Activated CD4-positive, alpha-beta T cell treated with anti-CD3 and anti-CD28 coated beads for 36 hours (primary cell): ENCODE measurements around the gene GSK3B. TPM values are rescaled to one million over a fixed set of nuclear protein-coding genes. Genes with fewer than 3 reads are reported as not detected.
A peak's percentile ranks its signal among the peaks of the same experiment; 100 is the strongest.
"Not testable (repeated sequence)": the region's sequence is repeated elsewhere in the genome, so short reads cannot be mapped to it uniquely, and the experiment has no call there.

Experiments
- ATAC-seq: fragments of 200-7000 bp; cut with Tn5 transposase; one replicate; pipeline ENCODE4 v1.10.0; 2021; ENCODE audit warnings: mild to moderate bottlenecking, moderate library complexity
- CTCF ChIA-PET: fragments of 350-600 bp; sonication (Branson Sonifier 250); formaldehyde crosslinking; loops from one replicate; lab custom pipeline; 2021; ENCODE audit warnings: antibody characterized with exemption; lab: Charles Lee
- POLR2A ChIA-PET: fragments of 350-600 bp; sonication (Branson Sonifier 250); formaldehyde crosslinking; loops from one replicate; lab custom pipeline; 2021; ENCODE audit warnings: antibody characterized with exemption, inconsistent platforms; lab: Charles Lee
- DNase-seq: peaks from one replicate; pipeline ENCODE4 v3.0.0-alpha.2; 2020
- H3K27ac Mint-ChIP-seq: one replicate; pipeline ENCODE4 v1.8.0; 2021; ENCODE audit warnings: mixed read lengths
- H3K27me3 Mint-ChIP-seq: one replicate; pipeline ENCODE4 v1.8.0; 2021; ENCODE audit warnings: mixed read lengths
- H3K36me3 Mint-ChIP-seq: one replicate; pipeline ENCODE4 v1.8.0; 2021; ENCODE audit warnings: low read depth, mixed read lengths
- H3K4me1 Mint-ChIP-seq: one replicate; pipeline ENCODE4 v1.8.0; 2021; ENCODE audit warnings: mixed read lengths
- H3K4me3 Mint-ChIP-seq: one replicate; pipeline ENCODE4 v1.8.0; 2021; ENCODE audit warnings: mild to moderate bottlenecking, moderate library complexity, mixed read lengths
- H3K9me3 Mint-ChIP-seq: one replicate; pipeline ENCODE4 v1.8.0; 2021; ENCODE audit warnings: low read depth, mixed read lengths
- intact Hi-C, 2 experiments: fragments of 100-400 bp; cut with DNase I in 1 of 2; cut with micrococcal nuclease in 1 of 2; formaldehyde crosslinking; loops; one replicate each; pipeline versions ENCODE4 v1.14.2 to v1.15.1; 2022 to 2024; cut with DNase I, micrococcal nuclease
- total RNA-seq, 2 experiments: library from RNA; stranded (reverse); gene quantifications; one replicate each; pipeline ENCODE4 v1.2.3, GENCODE V29; 2021

The GSK3B gene
- total RNA-seq, 2 experiments from 2014 or later = 29.1 to 31.5 TPM

DNA sequence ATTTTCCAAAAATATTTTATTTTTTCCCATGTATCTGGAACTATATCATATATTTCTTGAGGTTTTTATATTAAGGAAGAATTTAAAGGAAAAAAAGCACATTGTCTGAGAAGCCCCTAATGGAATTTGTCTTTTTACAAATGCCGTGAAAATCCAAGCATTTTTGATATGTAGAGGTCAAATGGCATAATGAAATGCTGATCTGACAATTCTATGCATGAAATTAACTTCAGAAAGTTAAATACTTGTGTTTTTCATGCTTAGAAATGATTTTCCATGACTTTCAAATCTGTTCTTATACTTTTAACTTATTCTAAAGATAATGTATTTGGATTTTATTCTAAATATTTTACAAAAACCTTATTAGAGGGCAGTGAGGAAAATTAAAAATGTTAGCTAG, 193.1 kb downstream of the GSK3B start:
- no peak overlapping the region for H3K4me3 Mint-ChIP-seq
- POLR2A ChIA-PET = no interaction called here
- no peaks in the 10 kb centered on the region for H3K27me3 Mint-ChIP-seq
- intact Hi-C loops = no loop called here
- ATAC-seq (no peak), DNase-seq (no peak)
- H3K4me1 Mint-ChIP-seq = peaks cover 5% of the 10 kb centered on the region
- CTCF ChIA-PET = interaction anchor here (6.8 kb wide), 1 partner anchor 9 kb away, joined by 30 read pairs; no protein-coding TSS in a partner anchor
- H3K27ac Mint-ChIP-seq = no peak overlapping the region
- peaks cover 7% of the 10 kb centered on the region for H3K36me3 Mint-ChIP-seq
- H3K9me3 Mint-ChIP-seq = no peaks in the 10 kb centered on the region

DNA sequence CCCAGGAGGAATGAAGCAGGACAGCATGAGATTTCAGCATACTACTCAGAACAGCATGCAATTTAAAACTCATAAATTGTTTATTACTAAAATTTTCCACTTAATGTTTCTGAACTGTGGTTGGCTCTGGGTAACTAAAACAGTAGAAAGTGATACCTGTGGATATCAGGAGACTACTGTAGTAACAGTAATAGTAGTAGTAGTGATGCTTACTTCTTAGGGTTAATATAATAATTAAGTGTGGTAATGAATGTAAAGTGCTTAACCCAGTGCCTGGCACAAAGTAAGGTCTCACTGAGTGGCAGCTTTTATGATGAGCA, 195.1 kb downstream of the GSK3B start:
- POLR2A ChIA-PET = no interaction called here
- intact Hi-C loops = no loop called here
- no peak overlapping the region for H3K27ac Mint-ChIP-seq
- H3K4me1 Mint-ChIP-seq = peaks cover 11% of the 10 kb centered on the region
- H3K4me3 Mint-ChIP-seq = no peak overlapping the region
- no peaks in the 10 kb centered on the region for H3K9me3 Mint-ChIP-seq
- no peaks in the 10 kb centered on the region for H3K27me3 Mint-ChIP-seq
- DNase-seq (no peak), ATAC-seq (peak; percentile 51)
- CTCF ChIA-PET = no interaction called here
- peaks cover 9% of the 10 kb centered on the region for H3K36me3 Mint-ChIP-seq

DNA sequence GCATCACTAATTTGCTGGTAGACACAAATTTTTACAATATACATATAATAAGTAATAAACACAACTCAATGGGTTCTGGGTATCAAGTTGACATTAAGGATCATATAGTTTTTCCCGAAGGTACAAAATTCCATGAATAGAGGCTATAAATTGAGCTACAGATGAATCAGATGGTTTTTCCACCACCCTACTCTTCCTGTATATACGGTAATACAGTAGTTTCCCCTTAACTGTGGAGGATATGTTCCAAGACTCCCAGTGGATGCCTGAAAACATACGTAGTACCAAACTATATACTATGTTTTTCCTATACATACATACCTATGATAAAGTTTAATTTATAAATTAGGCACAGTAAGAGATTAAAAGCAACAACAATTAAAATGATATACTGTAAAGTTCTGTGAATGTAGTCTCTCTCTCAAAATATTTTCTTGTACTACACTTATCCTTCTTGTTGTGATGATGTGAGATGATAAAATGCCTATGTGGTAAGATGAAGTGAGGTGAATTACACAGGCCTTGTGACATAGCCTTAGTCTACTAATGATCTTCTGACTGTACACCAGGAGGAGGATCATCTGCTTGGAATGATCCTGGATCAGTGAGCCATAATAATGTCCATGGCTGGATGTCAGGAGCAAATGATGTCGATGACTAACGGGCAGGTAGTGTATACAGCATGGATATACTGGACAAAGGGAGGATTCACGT, 195.6 kb downstream of the GSK3B start:
- ChIA-PET CTCF (interaction anchor here (0.9 kb wide), 1 partner anchor 39 kb away, joined by 3 read pairs; no protein-coding TSS in a partner anchor), POLR2A (no interaction called here)
- H3K27me3 Mint-ChIP-seq = no peaks in the 10 kb centered on the region
- no peaks in the 10 kb centered on the region for H3K9me3 Mint-ChIP-seq
- no peak overlapping the region for H3K27ac Mint-ChIP-seq
- no peak overlapping the region for H3K4me3 Mint-ChIP-seq
- intact Hi-C loops = no loop called here
- peak; percentile 30 for ATAC-seq
- no peak for DNase-seq
- H3K36me3 Mint-ChIP-seq = peaks cover 7% of the 10 kb centered on the region
- peaks cover 16% of the 10 kb centered on the region for H3K4me1 Mint-ChIP-seq

GRCh38 chr3:119894195-119894594, 200.1 kb downstream of the GSK3B start:
- Mint-ChIP-seq H3K36me3 (peaks cover 16% of the 10 kb centered on the region), H3K4me1 (peaks cover 22% of the 10 kb centered on the region), H3K27me3 (no peaks in the 10 kb centered on the region), H3K4me3 (no peak overlapping the region), H3K9me3 (peaks cover 4% of the 10 kb centered on the region), H3K27ac (peak overlapping the region; percentile 22)
- ChIA-PET POLR2A (interaction anchor here (0.6 kb wide), 2 partner anchors 190 to 253 kb away, joined by 5 read pairs; no protein-coding TSS in a partner anchor), CTCF (interaction anchor here (0.6 to 3.7 kb wide), 5 partner anchors 254 to 523 kb away, joined by 3 to 35 read pairs (median 3); no protein-coding TSS in a partner anchor)
- ATAC-seq (peak; percentile 73), DNase-seq (no peak)
- intact Hi-C loops = loop anchor here (1.0 to 5.0 kb wide), 3 partner anchors 18 to 663 kb away; partner anchors contain the start of gene LRRC58 (in 1 of the 2)

DNA sequence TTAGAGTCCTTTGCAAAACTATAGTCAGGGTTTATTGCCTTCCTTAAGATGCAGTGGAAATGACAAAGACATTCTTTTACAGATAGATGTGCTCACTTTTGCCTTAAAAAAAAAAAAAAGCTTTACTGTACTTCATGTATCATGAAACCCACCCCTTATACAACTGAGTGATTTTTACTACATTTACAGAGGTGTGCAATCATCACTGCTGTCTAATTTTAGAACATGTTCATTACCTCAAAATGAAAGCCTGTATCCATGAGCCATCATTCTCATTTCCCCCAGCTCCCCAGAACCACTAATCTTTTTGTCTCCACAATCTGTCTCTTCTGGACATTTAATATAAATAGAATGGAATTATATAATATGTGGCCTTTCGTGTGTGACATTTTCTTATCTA, 200.5 kb downstream of the GSK3B start:
- Mint-ChIP-seq H3K27ac (peak overlapping the region; percentile 22), H3K4me3 (no peak overlapping the region), H3K9me3 (peaks cover 8% of the 10 kb centered on the region), H3K4me1 (peaks cover 19% of the 10 kb centered on the region), H3K36me3 (peaks cover 20% of the 10 kb centered on the region), H3K27me3 (no peaks in the 10 kb centered on the region)
- intact Hi-C loops = loop anchor here (1.0 to 5.0 kb wide), 5 partner anchors 19 to 664 kb away; partner anchors contain the start of gene LRRC58 (in 1 of the 2)
- ATAC-seq (peak; percentile 66), DNase-seq (no peak)
- CTCF ChIA-PET = interaction anchor here (0.6 to 3.7 kb wide), 8 partner anchors 11 to 523 kb away, joined by 3 to 35 read pairs (median 6); no protein-coding TSS in a partner anchor
- POLR2A ChIA-PET = interaction anchor here (0.6 kb wide), 2 partner anchors 189 to 254 kb away, joined by 5 read pairs; no protein-coding TSS in a partner anchor

DNA sequence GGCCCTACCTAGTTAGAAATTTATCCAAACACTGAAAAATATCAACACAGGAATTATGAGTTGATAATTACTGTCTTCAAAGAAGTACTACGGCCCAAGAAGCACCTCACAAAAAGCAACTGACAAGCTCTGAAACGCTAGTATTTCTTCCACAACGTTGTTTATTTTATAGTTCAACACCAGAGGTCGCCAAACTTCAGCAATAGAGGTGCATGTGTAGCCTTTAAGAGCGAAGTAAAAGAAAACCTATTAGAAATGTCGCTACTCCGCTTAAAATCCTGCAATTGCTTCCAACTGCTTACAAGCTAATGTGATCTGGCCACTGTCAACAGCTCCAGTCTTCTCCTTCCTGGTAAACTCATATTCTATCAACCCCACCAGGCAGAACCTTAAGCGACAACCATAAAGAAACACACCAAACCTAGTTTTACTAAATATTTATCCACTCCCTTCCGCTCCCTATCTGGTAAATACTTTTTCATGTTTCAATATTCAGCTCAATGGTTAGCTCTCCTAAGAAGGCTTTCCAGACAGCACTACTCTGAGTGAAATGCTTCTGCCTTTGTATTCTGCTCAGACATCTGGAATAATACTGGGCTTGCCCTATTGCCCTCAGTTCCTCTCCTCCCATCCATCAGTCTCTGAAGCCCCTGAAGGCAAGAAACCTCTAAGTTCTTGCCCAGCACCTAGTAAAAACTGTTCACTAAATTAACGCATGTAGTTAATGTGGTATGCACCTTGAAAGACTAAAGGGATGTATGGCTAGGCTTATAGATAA, 202.1 kb downstream of the GSK3B start:
- intact Hi-C loops = loop anchor here (1.0 to 5.0 kb wide), 9 partner anchors 201 to 665 kb away; partner anchors contain the start of genes GSK3B (in 1 of the 2) and LRRC58 (in 1 of the 2)
- Mint-ChIP-seq H3K27me3 (no peaks in the 10 kb centered on the region), H3K9me3 (peaks cover 14% of the 10 kb centered on the region), H3K4me1 (peaks cover 19% of the 10 kb centered on the region), H3K36me3 (peaks cover 35% of the 10 kb centered on the region), H3K27ac (no peak overlapping the region), H3K4me3 (no peak overlapping the region)
- CTCF ChIA-PET = interaction anchor here (0.6 to 3.7 kb wide), 44 partner anchors 8 to 525 kb away, joined by 3 to 35 read pairs (median 3); partner anchors contain the start of gene GSK3B
- POLR2A ChIA-PET = interaction anchor here (0.6 kb wide), 1 partner anchor 901 kb away, joined by 3 read pairs; no protein-coding TSS in a partner anchor
- peak; percentile 52 for DNase-seq
- ATAC-seq = peak; percentile 80

DNA sequence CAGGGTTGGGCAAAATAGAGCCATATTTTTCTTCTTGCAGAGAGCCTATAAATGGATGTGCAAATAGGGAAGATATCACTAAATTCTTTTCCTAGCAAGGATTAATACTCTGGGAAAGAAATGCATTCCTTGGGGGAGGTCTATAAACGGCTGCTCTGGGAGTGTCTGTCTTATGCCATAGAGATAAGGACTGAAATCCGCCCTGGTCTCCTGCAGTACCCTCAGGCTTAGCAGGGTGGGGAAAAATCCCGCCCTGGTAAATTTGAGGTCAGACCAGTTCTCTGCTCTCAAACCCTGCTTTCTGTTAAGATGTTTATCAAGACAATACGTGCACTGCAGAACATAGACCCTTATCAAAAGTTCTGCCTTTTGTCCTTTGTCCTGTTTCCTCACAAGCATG, 205.6 kb downstream of the GSK3B start:
- intact Hi-C loops, H3K4me1 Mint-ChIP-seq, CTCF ChIA-PET, POLR2A ChIA-PET, H3K27me3 Mint-ChIP-seq, H3K4me3 Mint-ChIP-seq, ATAC-seq, H3K27ac Mint-ChIP-seq, DNase-seq: not testable (repeated sequence)
- Mint-ChIP-seq H3K9me3 (peaks cover 14% of the 10 kb centered on the region), H3K36me3 (peaks cover 41% of the 10 kb centered on the region)

- ATAC-seq = no peak
- no peak overlapping the region for H3K4me3 Mint-ChIP-seq
- no peak overlapping the region for H3K27ac Mint-ChIP-seq
- ChIA-PET POLR2A (no interaction called here), CTCF (no interaction called here)
- peaks cover 14% of the 10 kb centered on the region for H3K9me3 Mint-ChIP-seq
- no peaks in the 10 kb centered on the region for H3K27me3 Mint-ChIP-seq
- intact Hi-C loops = no loop called here
- peaks cover 46% of the 10 kb centered on the region for H3K36me3 Mint-ChIP-seq
- no peak for DNase-seq
- H3K4me1 Mint-ChIP-seq = no peaks in the 10 kb centered on the region
Measured at GRCh38 chr3:119885746-119886530, 208.3 kb downstream of the GSK3B start.

DNA sequence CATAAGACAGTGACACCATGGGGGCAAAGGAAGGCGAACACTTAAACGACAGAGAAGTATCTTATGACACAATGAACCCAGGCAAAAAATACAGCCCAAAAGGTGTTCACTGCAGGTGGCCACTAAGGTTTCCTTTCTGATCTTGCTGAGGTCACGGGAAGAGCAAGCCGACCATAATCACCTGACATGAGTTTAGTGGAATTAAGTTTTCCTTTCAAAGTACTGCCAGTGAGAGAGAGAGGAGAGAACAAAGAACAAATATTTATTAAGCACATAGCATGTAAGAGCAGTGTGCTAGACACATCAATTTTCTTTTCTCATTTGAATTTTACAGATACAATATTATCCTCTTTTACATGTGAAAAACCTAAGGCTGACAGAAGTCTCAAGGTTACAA, 210.1 kb downstream of the GSK3B start:
- DNase-seq (no peak), ATAC-seq (no peak)
- H3K4me3 Mint-ChIP-seq = no peak overlapping the region
- no peaks in the 10 kb centered on the region for H3K27me3 Mint-ChIP-seq
- H3K9me3 Mint-ChIP-seq = peaks cover 9% of the 10 kb centered on the region
- no peaks in the 10 kb centered on the region for H3K4me1 Mint-ChIP-seq
- peaks cover 46% of the 10 kb centered on the region for H3K36me3 Mint-ChIP-seq
- intact Hi-C loops = no loop called here
- ChIA-PET CTCF (no interaction called here), POLR2A (no interaction called here)
- H3K27ac Mint-ChIP-seq = no peak overlapping the region

GRCh38 chr3:119883461-119884160, 210.6 kb downstream of the GSK3B start:
- intact Hi-C loops = no loop called here
- Mint-ChIP-seq H3K27ac (no peak overlapping the region), H3K36me3 (peaks cover 40% of the 10 kb centered on the region), H3K9me3 (peaks cover 4% of the 10 kb centered on the region), H3K4me1 (no peaks in the 10 kb centered on the region), H3K4me3 (no peak overlapping the region), H3K27me3 (no peaks in the 10 kb centered on the region)
- ATAC-seq (no peak), DNase-seq (no peak)
- CTCF ChIA-PET = interaction anchor here (0.8 kb wide), 1 partner anchor 8 kb away, joined by 3 read pairs; no protein-coding TSS in a partner anchor
- POLR2A ChIA-PET = no interaction called here
